IPS-18a (cell line): ENCODE results near the gene NXPH3.

Experiments used
- H3K27ac ChIP-seq: one replicate; pipeline ENCODE4 v1.5.1; 2013; ENCODE audit warnings: low read length
- H3K27me3 ChIP-seq: one replicate; pipeline ENCODE4 v1.6.1; 2013; ENCODE audit warnings: mild to moderate bottlenecking, low read length; ENCODE audit not compliant: control insufficient read depth, insufficient read depth
- H3K36me3 ChIP-seq: one replicate; pipeline ENCODE4 v1.6.1; 2013; ENCODE audit warnings: low read depth, low read length; ENCODE audit not compliant: control insufficient read depth
- H3K4me1 ChIP-seq: one replicate; pipeline ENCODE4 v1.6.1; 2013; ENCODE audit warnings: low read depth, low read length; ENCODE audit not compliant: control insufficient read depth
- H3K4me3 ChIP-seq: one replicate; pipeline ENCODE4 v1.5.1; 2013; ENCODE audit warnings: low read length
- H3K9ac ChIP-seq: one replicate; pipeline ENCODE4 v1.6.1; 2013; ENCODE audit warnings: mild to moderate bottlenecking, low read length, moderate library complexity
- H3K9me3 ChIP-seq: one replicate; pipeline ENCODE4 v1.6.1; 2013; ENCODE audit warnings: low read depth, low read length; ENCODE audit not compliant: control insufficient read depth

NXPH3 gene

DNA sequence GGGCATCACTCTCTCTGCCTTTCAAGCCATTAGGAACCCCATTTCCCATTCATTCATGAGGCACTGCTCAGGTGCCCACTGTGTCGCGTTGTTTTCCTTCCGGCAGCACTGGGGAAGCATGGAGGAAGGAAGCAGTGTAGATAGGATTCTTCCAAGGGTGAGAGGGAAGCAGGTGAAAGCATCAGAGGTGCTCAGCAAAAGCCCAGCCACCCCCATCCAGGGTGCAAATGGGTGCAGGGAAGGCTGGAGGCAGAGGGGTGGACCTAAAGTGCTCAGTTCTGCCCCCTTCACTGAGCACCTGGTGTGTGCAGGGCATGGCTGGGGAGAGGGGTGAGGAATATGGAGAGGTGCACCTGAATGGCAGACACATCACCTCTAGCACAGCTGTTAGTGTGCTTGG is 3.4 kb upstream of the NXPH3 start:
- H3K9me3 ChIP-seq, result no peaks in the 10 kb centered on the region
- H3K9ac ChIP-seq, result no peak overlapping the region
- no peaks in the 10 kb centered on the region for H3K36me3 ChIP-seq
- H3K4me3 ChIP-seq, result no peak overlapping the region
- peaks cover 12% of the 10 kb centered on the region for H3K4me1 ChIP-seq
- no peak overlapping the region for H3K27ac ChIP-seq
- H3K27me3 ChIP-seq, result peaks cover 38% of the 10 kb centered on the region

DNA sequence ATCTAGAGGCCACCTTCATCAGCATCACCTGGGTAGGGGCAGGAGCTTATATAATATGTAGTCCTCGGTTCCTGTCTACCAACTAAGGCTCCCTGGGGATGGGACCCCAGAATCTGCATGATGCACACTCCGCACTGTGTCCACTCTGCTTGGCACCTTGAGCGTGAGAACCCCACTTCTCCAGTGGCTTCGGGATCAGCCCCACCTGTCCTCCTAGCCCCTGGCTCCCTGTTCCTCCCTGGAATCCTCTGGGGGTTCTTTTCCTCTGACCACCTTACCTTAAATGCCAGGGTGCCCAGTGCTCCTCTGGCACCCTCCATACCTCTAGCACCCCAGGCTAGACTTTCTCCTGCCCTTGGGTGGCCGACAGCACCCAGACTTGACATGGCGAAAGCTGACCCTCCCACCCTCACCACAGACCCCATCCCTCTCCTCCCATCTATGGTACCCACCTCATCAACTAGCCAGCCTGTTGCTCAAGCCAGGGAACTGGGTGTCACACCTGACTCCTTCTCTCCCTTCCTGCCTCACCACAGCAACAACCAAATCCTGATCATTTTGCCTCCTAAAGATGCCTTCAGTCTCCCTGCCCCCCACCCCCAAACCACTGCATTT is 2.8 kb upstream of the NXPH3 start:
- H3K36me3 ChIP-seq, result no peaks in the 10 kb centered on the region
- H3K27ac ChIP-seq, result no peak overlapping the region
- no peaks in the 10 kb centered on the region for H3K9me3 ChIP-seq
- no peak overlapping the region for H3K4me3 ChIP-seq
- H3K4me1 ChIP-seq, result peaks cover 10% of the 10 kb centered on the region
- H3K27me3 ChIP-seq, result peaks cover 45% of the 10 kb centered on the region
- no peak overlapping the region for H3K9ac ChIP-seq

DNA sequence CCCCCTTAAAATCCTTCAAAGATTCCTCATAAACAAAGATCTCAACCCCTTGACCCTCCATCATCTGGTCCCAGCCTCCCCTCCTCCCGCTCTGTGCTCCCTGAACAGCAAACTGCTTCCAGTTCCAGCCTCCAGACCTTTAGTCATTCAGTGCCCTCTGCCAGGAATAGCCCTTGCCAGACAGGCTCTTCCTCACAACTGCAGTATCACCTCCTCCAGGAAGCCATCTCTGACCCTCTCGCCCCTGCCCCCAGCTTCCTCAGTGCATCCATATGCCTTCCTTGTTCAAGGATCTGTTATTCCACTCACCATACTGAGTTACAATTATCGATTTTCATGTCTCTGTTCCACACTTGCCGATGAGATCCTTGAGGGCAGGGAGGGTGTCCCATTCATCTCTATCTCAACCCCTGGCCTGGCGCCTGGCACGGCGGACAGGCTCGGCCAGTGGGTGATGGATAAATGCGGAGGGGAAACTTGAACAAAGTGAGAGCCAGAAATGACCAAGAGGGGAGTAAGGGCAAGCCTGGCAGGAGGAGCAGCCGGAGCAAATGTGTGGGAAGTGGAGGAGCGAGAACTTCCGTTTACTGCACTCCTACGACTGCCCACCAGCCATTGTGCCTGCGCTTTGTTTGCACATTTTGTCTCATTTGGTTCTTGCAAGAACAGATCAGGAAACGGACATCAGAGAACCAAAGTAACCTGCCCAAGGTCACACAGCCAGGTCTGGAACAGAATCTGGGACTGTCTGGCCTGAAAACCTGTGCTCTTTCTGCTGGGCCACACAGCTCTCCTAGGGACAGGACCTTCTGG is 2.0 kb upstream of the NXPH3 start:
- Histone ChIP-seq H3K4me1 (peaks cover 10% of the 10 kb centered on the region), H3K4me3 (no peak overlapping the region), H3K9ac (no peak overlapping the region), H3K27me3 (peaks cover 50% of the 10 kb centered on the region), H3K36me3 (no peaks in the 10 kb centered on the region), H3K9me3 (no peaks in the 10 kb centered on the region), H3K27ac (no peak overlapping the region)

DNA sequence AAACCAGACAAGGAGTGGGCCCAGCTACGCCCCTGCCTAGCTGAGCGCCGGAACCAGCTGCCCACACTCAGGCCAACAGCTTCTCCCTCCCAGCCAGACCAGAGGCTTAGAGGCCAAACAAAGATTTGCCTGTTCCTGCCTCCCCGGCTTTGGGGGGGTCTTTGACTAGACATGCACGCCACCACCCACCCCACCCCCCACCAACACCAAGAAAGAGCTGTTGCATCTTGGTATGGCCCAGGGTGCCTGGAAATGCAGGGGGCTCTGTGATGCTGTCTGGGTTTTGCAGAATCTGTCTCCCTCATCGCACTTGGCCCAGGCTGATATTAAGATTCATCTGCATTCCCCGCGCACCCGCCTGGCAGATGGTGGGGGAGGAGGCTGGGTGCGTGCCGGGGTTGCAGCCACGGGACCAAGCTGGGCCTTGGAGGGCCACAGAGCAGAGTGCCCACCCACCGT is 1.3 kb upstream of the NXPH3 start:
- Histone ChIP-seq H3K9ac (no peak overlapping the region), H3K4me3 (no peak overlapping the region), H3K27ac (no peak overlapping the region), H3K36me3 (no peaks in the 10 kb centered on the region), H3K9me3 (no peaks in the 10 kb centered on the region), H3K27me3 (peaks cover 50% of the 10 kb centered on the region), H3K4me1 (peaks cover 10% of the 10 kb centered on the region)

DNA sequence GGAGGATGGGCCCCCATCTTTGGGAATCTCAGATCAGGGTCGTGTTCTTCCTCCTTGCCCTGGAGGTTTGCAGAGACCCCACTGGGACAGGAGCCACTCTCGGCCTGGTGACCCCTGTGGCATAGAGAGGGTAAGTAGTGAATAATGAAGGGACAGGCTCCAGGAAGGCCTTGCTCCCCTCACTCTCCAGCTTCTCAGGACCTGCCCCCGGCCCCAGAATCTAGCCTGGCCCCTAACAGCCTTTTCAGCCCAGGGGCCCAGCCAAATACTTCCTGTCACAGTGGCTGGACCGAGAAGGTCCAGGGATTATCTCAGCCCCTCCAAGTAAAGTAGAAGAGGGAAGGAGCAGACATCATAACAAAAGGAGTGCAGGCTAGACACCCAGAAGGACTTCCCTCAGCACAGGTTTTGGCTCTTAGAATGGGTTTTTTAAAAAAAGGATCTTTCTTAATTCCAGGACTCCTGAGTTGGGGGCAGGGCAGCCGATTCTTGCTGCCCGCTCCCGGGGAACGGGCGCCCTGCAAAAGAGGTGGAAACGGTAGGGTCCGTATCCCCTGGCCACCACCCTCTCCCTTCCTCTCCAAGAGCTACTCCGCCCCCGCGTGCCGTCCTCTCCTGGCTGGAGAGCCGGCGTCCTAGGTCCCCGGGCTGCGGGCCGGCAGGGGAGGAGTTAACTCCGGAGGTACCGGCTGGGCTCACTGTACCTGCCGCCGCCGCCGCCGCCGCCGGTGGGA is 559 bp upstream of the NXPH3 start:
- no peak overlapping the region for H3K27ac ChIP-seq
- H3K36me3 ChIP-seq, result no peaks in the 10 kb centered on the region
- H3K9ac ChIP-seq, result no peak overlapping the region
- H3K27me3 ChIP-seq, result peaks cover 50% of the 10 kb centered on the region
- H3K9me3 ChIP-seq, result no peaks in the 10 kb centered on the region
- peak overlapping the region; percentile 64 for H3K4me3 ChIP-seq
- peaks cover 10% of the 10 kb centered on the region for H3K4me1 ChIP-seq

DNA sequence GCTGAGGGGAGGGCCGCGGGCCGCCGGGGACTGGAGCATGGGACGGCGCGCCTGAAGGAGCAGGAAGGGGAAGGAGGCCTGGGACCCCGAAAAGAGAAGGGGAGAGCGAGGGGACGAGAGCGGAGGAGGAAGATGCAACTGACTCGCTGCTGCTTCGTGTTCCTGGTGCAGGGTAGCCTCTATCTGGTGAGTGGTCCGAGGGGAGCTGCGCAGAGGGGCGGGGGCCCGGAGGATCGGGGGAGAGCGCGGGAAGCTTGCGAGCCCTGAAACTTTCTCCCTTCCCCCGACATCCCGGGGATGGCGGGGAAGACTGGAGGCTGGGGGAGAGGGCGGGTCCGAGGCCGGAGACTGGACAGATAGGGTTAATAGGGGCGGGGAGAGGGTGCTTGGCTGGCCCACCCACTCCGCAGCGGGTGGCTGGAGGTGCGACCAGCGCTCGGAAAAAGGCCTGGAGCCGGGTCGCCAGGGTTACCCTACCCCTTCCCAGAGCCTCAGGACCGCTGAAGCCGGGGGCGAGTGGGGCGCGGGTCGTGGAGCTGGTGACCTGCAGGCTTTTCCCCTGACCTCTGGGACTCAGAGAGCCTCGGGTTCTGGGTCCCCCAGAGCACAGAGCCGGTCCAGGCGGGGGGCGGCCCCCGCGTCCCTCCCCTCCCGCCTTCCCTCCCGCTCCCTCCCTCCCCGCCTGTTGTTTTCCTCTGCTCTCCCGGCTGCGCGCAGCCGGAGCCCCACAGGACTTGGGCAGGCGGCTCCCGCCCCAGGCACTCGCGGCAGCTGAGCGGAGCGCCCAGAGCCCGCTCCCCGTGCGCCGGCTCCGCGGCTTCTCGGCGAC is 631 bp downstream of the NXPH3 start:
- Histone ChIP-seq H3K27ac (no peak overlapping the region), H3K9ac (peak overlapping the region; percentile 28), H3K9me3 (no peaks in the 10 kb centered on the region), H3K27me3 (peaks cover 42% of the 10 kb centered on the region), H3K4me3 (peak overlapping the region; percentile 82), H3K36me3 (no peaks in the 10 kb centered on the region), H3K4me1 (peaks cover 10% of the 10 kb centered on the region)

DNA sequence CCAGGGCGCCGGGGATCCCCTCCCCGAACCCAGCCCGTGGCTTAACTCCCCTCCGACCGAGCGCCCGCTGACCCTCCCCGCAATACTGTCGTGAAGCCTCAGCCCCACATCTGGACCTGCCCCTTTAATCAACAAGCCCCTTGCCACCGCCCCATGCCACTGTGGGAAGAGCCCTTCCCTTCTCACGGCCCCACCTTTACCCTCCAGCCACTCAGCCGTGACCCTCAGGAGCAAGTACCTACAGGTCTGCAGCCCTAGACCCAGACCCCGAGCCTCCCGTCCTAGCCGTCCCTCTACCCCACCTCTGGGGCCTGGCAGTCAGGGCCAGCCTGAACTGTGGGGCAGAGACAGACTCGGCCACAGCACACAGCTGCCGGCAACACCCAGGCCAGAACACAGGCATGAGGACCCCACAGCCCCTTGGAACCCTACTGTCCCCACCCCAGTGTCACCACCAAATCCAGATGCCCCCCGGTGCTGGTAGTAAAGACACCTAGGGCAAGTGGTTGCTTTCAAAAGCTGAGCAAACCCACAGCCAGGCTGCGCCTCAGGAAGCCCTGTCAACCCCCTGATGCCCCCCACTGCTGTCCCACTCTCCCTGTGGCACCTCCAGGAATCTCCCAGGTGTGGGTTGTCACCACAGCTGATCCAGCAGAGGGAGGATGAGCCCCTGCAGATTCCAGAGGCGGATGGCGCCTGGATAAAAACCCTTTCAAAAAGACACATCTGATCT is 1.4 kb downstream of the NXPH3 start:
- Histone ChIP-seq H3K9ac (peak overlapping the region; percentile 28), H3K36me3 (no peaks in the 10 kb centered on the region), H3K4me3 (peak overlapping the region; percentile 82)

DNA sequence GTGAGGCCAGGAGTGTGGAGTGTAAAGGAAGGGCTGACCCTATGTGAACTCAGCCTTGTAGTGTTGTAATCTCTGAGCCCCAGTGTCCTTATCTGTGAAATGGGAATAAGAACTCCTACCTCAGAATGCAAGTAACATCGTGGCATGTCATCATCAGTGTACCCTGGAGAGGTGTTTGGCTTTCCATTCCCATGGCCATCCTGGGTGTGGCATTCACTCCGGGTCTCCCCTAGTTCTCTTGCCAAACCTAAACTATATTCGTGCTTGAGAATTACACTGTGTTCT is 1.9 kb downstream of the NXPH3 start:
- no peak overlapping the region for H3K9ac ChIP-seq

More for the DNA sequence above, 1.4 kb downstream of the NXPH3 start:
- no peaks in the 10 kb centered on the region for H3K9me3 ChIP-seq
- peaks cover 10% of the 10 kb centered on the region for H3K4me1 ChIP-seq
- peaks cover 36% of the 10 kb centered on the region for H3K27me3 ChIP-seq
- H3K27ac ChIP-seq, result no peak overlapping the region

DNA sequence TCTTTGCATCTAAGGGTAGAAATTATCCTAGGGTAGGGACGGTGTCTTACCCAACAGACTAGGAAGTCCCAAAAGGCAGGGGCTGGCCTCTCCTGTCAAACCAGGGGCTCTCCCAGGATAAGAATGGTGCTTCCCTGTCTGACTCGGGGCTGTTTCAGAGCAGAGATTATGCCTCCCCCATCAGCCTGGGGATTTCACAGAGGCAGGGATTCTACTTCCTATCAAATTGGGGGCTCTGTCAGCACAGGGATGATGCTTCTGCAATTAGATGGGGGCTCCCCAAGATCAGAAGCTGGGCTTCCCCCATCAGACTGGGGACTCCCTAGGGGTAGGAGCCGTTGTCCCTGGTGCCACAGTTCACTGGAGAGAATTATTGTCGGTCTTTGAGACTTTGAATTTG is 2.3 kb downstream of the NXPH3 start:
- Histone ChIP-seq H3K9ac (no peak overlapping the region), H3K27ac (no peak overlapping the region), H3K4me1 (peaks cover 10% of the 10 kb centered on the region), H3K4me3 (no peak overlapping the region), H3K27me3 (peaks cover 33% of the 10 kb centered on the region), H3K36me3 (no peaks in the 10 kb centered on the region), H3K9me3 (no peaks in the 10 kb centered on the region)

More for the DNA sequence above, 1.9 kb downstream of the NXPH3 start:
- Histone ChIP-seq H3K36me3 (no peaks in the 10 kb centered on the region), H3K4me3 (peak overlapping the region; percentile 82), H3K4me1 (peaks cover 10% of the 10 kb centered on the region), H3K9me3 (no peaks in the 10 kb centered on the region), H3K27me3 (peaks cover 36% of the 10 kb centered on the region), H3K27ac (no peak overlapping the region)

DNA sequence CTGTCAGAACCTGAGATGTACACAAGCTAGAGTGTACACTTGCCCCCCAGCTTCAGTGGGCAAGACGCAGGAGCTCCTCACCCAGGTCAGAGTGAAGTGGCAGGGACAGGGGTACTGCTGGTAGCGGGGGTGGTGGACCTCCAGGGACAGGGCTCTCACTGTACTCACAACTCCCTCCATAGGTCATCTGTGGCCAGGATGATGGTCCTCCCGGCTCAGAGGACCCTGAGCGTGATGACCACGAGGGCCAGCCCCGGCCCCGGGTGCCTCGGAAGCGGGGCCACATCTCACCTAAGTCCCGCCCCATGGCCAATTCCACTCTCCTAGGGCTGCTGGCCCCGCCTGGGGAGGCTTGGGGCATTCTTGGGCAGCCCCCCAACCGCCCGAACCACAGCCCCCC is 2.7 kb downstream of the NXPH3 start:
- peaks cover 28% of the 10 kb centered on the region for H3K27me3 ChIP-seq
- H3K4me3 ChIP-seq, result no peak overlapping the region
- H3K9ac ChIP-seq, result no peak overlapping the region
- H3K36me3 ChIP-seq, result no peaks in the 10 kb centered on the region
- H3K27ac ChIP-seq, result no peak overlapping the region
- peaks cover 10% of the 10 kb centered on the region for H3K4me1 ChIP-seq
- H3K9me3 ChIP-seq, result no peaks in the 10 kb centered on the region
